Transverse colon (tissue), 4 donors: Measurements from ENCODE around the gene EPHA4.

Experiments used
- CTCF ChIP-seq, 5 experiments: fragments of 200-600 bp in 3 of 5; fragments of 450-650 bp in 2 of 5; sonication (generic) in 3 of 5; IDR thresholded peaks; 1 replicate in 2 of 5; 2 replicates in 3 of 5; pipeline ENCODE4 v1.5.1; 2016 to 2017; ENCODE audit warnings: antibody characterized with exemption in 5 of 5, inconsistent platforms in 3 of 5, mild to moderate bottlenecking in 2 of 5, moderate library complexity in 1 of 5
- POLR2A ChIP-seq: fragments of 450-650 bp; IDR thresholded peaks from one replicate; pipeline ENCODE4 v1.6.1; 2016; ENCODE audit warnings: antibody characterized with exemption, mild to moderate bottlenecking, moderate library complexity
- POLR2AphosphoS5 ChIP-seq, 3 donors: sonication (generic); formaldehyde crosslinking; IDR thresholded peaks; one replicate each; pipeline ENCODE4 v1.6.1; 2016; ENCODE audit warnings: antibody characterized with exemption in 3 of 3

- TF ChIP-seq CTCF (IDR thresholded peaks at IDR 0.05) (peak in 2 of 5 experiments; percentile 31 to 32), POLR2A (peak; percentile 87), POLR2AphosphoS5 (IDR thresholded peaks at IDR 0.05) (peak; percentile 95 to 98 (median 96))
These were observed at the start of gene EPHA4 for GRCh38 chr2:221572219-221572820.
